ENCODE data around the gene COL16A1.
A peak's percentile ranks its signal among the peaks of the same experiment; 100 is the strongest.

COL16A1 gene

GRCh38 chr1:31621498-31621820 is 82.4 kb downstream of the COL16A1 start:
- DNase-seq, result no peak

GRCh38 chr1:31620631-31621497 is 83.0 kb downstream of the COL16A1 start:
- no peak for DNase-seq

- no peak for DNase-seq
These were observed 84.6 kb downstream of the COL16A1 start for GRCh38 chr1:31618916-31619846.

- peak; percentile 41 for DNase-seq
These were observed 85.7 kb downstream of the COL16A1 start for GRCh38 chr1:31617916-31618746.

GRCh38 chr1:31617218-31617915 is 86.5 kb downstream of the COL16A1 start, which contains the start of gene HCRTR1:
TSS of gene HCRTR1 (plus strand) at chr1:31617689. CDS start at chr1:31619193, 1,504 bp downstream.
- DNase-seq, result no peak

GRCh38 chr1:31615939-31616338 is 87.9 kb downstream of the COL16A1 start:
- DNase-seq, result no peak

- no peak for DNase-seq
These were observed 88.4 kb downstream of the COL16A1 start for GRCh38 chr1:31615414-31615813.

- DNase-seq, result no peak
These were observed 89.3 kb downstream of the COL16A1 start for GRCh38 chr1:31614414-31615005.

- DNase-seq, result no peak
These were observed 94.2 kb downstream of the COL16A1 start for GRCh38 chr1:31609514-31610118.

GRCh38 chr1:31607360-31607759 is 96.5 kb downstream of the COL16A1 start:
- DNase-seq, result no peak

GRCh38 chr1:31605908-31606427 is 97.8 kb downstream of the COL16A1 start:
- DNase-seq, result no peak

All from DMS153 (cell line).